ENCODE results near the gene ANGPTL3.
"Not testable (repeated sequence)": the region's sequence is repeated elsewhere in the genome, so short reads cannot be mapped to it uniquely, and the experiment has no call there.

Gene ANGPTL3, protein sequence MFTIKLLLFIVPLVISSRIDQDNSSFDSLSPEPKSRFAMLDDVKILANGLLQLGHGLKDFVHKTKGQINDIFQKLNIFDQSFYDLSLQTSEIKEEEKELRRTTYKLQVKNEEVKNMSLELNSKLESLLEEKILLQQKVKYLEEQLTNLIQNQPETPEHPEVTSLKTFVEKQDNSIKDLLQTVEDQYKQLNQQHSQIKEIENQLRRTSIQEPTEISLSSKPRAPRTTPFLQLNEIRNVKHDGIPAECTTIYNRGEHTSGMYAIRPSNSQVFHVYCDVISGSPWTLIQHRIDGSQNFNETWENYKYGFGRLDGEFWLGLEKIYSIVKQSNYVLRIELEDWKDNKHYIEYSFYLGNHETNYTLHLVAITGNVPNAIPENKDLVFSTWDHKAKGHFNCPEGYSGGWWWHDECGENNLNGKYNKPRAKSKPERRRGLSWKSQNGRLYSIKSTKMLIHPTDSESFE

DNA sequence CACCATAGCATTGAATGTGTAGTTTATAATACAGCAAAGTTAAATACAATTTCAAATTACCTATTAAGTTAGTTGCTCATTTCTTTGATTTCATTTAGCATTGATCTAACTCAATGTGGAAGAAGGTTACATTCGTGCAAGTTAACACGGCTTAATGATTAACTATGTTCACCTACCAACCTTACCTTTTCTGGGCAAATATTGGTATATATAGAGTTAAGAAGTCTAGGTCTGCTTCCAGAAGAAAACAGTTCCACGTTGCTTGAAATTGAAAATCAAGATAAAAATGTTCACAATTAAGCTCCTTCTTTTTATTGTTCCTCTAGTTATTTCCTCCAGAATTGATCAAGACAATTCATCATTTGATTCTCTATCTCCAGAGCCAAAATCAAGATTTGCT, at the start of gene ANGPTL3:
TSS of gene ANGPTL3 (plus strand) at position 240 of the 400 bp plus-strand sequence. CDS start at position 287, 47 bp downstream.
- DNase-seq (ENCODE audit: low read depth): no peak

- DNase-seq (ENCODE audit: low read depth): no peak
These were observed 36.0 kb upstream of the ANGPTL3 start for GRCh38 chr1:62561306-62561705.

DNA sequence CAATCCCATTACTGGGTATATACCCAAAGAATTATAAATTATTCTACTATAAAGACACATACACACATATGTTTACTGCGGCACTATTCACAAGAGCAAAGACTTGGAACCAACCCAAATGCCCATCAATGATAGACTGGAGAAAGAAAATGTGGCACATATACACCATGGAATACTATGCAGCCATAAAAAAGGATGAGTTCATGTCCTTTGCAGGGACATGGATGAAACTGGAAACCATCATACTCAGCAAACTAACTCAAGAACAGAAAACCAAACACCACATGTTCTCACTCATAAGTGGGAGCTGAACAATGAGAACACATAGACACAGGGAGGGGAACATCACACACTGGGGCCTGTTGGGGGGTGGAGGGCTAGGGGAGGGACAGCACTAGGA, 30.1 kb upstream of the ANGPTL3 start:
- not testable (repeated sequence) for DNase-seq (ENCODE audit: low read depth)

DNA sequence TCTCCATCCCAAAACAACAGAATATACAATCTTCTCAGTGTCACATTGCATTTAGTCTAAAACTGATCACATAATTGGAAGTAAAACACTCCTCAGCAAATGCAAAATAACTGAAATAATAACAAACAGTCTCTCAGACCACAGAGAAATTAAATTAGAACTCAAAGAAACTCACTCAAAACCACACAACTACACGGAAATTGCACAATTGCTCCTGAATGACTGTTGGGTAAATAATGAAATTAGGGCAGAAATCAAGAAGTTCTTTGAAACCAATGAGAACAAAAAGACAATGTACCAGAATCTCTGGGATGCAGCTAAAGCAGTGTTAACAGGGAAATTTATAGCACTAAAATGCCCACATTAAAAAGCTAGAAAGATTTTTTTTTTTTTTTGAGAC, 29.4 kb upstream of the ANGPTL3 start:
- DNase-seq (ENCODE audit: low read depth): not testable (repeated sequence)

DNA sequence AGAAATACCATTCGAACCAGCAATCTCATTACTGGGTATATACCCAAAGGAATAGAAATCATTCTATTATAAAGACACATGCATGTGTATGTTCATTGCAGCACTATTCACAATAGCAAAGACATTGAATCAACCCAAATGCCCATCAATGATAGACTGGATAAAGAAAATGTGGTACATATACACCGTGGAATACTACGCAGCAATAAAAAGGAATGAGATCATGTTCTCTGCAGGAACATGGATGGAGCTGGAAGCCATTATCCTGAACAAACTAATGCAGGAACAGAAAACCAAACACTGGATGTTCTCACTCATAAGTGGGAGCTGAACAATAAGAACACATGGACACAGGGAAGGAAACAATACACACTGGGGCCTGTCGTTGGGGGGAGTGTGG, 25.8 kb upstream of the ANGPTL3 start:
- DNase-seq (ENCODE audit: low read depth): not testable (repeated sequence)

GRCh38 chr1:62572476-62572875, 24.8 kb upstream of the ANGPTL3 start:
- DNase-seq (ENCODE audit: low read depth): no peak

DNA sequence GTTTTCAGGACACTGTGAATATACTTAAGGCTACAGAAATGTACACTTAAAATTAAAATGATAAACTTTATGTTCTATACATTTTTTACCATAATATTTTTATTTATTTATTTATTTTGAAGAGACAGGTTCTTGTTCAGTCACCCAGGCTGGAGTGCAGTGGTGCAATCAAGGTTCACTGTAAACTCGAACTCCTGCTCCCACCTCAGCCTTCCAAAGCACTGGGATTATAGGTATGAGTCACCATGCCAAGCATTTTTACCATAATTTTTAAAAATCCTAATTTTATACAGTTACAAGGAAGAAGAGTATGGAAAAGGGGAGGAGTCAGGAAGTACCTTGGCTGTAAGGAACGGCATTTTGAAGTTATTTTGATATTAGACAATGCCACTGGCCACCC, 23.6 kb upstream of the ANGPTL3 start:
- no peak for DNase-seq (ENCODE audit: low read depth)

DNA sequence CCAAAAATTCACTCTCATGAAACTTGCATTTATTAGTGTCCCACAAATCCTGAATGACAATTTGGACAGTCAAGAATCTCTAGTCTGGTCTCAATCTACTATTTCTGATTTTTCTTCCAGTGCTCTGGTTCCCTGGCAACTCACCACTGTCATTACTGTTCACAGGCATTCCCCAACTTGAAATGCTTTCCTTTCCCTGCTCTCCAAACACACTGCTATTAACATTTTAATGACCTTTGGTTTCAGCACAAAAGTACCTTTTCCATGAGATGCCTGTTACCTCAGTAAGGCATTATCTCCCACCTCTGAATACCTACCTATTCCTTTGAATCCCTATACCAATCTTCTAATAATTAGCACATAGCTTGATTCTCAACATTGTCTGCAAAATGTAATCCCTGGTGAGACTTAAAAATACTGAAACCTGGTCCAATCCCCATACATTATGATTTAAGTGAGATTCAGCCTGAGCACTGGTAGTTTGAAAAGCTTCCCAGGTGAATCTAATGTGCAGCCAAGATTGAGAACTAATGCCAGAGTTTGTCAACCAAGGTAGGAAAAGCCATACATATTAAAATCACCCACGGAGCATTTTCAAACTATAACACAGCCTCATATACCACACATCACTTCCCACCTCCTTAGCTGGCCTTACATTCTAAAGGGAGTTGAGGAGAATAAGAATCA, 11.7 kb upstream of the ANGPTL3 start:
- DNase-seq (ENCODE audit: low read depth): no peak

DNA sequence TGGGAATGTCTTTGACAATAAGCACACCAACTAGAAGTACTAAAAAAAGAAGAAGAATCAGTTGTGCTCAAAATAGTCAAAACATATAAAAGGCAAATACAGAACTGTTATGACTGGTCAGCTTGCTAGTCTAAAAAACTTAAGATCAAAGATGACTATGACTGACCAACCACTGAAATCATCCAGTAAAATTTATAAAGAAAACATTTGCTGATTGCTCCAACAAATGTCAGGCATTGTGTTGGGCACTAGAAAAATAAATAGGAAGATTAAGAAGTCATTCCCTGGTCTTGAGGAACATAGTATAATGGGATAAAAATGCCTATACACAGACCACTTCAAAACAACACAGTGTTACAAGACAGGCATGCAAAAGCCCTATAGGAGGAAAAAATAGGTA, 9.3 kb upstream of the ANGPTL3 start:
- peak; percentile 7 for DNase-seq (ENCODE audit: low read depth)

DNA sequence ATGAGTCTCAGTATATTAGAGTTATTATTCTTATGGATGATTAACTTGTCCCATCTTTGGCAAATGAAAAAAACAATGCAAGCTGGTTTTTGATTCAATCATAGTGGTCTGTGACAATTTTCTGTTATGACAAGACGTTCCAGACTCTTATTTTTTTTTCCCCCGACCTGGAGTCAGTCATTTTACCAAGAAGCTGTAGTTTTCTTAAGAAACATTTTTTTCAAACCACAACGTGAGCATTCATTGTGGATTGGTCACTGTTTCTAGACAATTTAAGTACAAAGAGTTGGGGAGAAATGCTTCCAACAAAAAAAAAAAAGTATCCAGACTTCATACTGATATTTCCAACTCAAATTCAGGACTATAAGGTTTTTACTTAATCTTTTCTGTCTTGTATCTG, 8.0 kb upstream of the ANGPTL3 start:
- DNase-seq (ENCODE audit: low read depth): peak; percentile 10

DNA sequence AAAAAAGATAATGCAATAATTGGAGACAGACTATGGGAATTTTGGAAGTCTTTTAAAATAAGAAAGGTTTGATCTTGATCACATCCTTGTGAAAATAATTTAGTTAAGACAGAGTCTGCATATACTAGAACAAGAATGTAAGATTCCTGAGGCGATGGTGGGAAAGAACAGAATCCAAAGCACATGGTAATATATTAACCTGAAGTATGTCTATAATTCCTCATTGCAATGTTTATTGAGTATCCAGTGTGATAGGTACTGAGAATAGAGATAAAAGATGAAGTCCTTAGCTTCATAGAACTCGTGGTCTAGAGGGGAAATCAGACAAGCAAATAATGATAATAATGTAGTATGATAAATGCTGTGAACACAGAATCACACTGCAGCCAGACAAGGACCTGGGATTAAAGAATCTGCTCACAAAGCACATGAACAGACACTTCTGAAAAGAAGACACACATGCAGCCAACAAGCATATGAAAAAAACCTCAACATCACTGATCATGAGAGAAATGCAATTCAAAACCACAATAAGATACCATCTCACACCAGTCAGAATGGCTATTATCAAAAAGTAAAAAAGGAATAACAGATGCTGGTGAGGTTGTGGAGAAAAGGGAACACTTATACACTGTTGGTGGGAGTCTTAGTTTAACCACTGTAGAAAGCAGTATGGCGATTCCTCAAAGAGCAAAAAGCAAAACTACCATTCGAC, 6.9 kb upstream of the ANGPTL3 start:
- no peak for DNase-seq (ENCODE audit: low read depth)

DNA sequence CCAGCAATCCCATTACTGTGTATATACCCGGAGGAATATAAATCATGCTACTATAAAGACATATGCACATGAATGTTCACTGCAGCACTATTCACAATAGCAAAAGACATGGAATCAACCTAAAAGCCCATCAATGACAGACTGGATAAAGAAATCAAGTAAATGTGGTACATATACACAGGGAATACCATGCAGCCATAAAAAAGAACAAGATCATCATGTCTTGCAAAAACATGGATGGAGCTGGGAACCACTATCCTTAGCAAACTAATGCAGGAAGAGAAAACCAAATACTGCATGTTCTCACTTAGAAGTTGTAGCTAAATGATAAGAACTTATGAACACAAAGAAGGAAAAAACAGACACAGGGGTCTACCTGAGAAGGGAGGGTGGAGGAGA, 6.4 kb upstream of the ANGPTL3 start:
- no peak for DNase-seq (ENCODE audit: low read depth)

- peak; percentile 45 for DNase-seq (ENCODE audit: low read depth)
These were observed 3.4 kb upstream of the ANGPTL3 start for GRCh38 chr1:62593825-62594394.

- no peak for DNase-seq (ENCODE audit: low read depth)
These were observed 1.7 kb upstream of the ANGPTL3 start for GRCh38 chr1:62595647-62596046.

GRCh38 chr1:62599044-62599443, 1.7 kb downstream of the ANGPTL3 start:
- DNase-seq (ENCODE audit: low read depth): peak; percentile 21

DNA sequence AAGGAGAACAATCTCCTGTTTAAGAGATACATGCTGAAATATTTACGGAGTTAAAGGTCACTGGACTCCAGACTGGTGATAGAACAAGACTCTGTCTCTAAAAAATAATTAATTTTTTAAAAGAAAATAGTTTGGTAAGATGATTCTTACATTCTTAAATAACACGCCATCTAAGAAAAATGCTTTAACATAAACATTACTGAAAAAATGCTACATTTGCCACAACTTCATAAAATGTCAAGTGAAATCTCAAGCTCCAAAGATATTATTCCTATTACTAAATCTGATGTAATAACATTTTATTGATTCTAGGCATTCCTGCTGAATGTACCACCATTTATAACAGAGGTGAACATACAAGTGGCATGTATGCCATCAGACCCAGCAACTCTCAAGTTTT, 4.1 kb downstream of the ANGPTL3 start:
- peak; percentile 3 for DNase-seq (ENCODE audit: low read depth)

DNA sequence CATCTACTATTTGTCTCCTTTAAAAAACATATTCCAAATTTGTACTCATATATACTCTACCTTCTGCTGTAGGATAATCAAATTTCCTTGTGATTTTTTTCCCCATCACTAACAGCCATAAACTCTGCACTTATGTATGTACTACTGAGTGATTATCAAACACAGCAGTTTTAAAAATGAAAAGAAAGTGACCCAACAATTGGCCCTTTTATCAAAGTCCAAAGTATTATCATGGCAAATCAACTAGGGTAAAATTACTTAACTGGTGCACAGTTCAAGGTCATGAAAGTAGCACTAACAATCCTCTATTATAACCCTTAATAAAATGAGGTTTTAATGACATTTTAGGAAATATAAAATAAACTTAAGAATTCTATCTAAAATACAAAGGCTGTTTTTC, 11.6 kb downstream of the ANGPTL3 start:
- DNase-seq (ENCODE audit: low read depth): no peak

DNA sequence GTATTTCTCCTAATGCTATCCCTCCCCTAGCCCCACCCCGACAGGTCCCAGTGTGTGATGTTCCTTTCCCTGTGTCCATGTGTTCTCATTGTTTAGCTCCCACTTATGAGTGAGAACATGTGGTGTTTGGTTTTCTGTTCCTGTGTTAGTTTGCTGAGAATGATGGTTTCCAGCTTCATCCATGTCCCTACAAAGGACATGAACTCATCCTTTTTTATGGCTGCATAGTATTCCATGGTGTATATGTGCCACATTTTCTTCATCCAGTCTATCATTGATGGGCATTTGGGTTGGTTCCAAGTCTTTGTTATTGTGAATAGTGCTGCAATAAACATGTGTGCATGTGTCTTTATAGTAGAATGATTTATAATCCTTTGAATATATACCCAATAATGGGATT, 13.3 kb downstream of the ANGPTL3 start:
- DNase-seq (ENCODE audit: low read depth): not testable (repeated sequence)

GRCh38 chr1:62612770-62613169, 15.4 kb downstream of the ANGPTL3 start:
- DNase-seq (ENCODE audit: low read depth): no peak

- no peak for DNase-seq (ENCODE audit: low read depth)
These were observed 16.0 kb downstream of the ANGPTL3 start for GRCh38 chr1:62613325-62613727.

GRCh38 chr1:62613890-62614289, 16.6 kb downstream of the ANGPTL3 start:
- DNase-seq (ENCODE audit: low read depth): no peak

GRCh38 chr1:62621907-62622306, 24.6 kb downstream of the ANGPTL3 start:
- peak; percentile 96 for DNase-seq (ENCODE audit: low read depth)

Data from fibroblast of gingiva (primary cell).